ENCODE data around the gene CTBP1.
"Not testable (repeated sequence)": the region's sequence is repeated elsewhere in the genome, so short reads cannot be mapped to it uniquely, and the experiment has no call there.

CTBP1 gene

GRCh38 chr4:1237981-1238675 is 10.8 kb downstream of the CTBP1 start:
- DNase-seq (ENCODE audit: low read depth, low spot score), result no peak

GRCh38 chr4:1237261-1237660 is 11.7 kb downstream of the CTBP1 start:
- DNase-seq (ENCODE audit: low read depth, low spot score), result not testable (repeated sequence)

DNA sequence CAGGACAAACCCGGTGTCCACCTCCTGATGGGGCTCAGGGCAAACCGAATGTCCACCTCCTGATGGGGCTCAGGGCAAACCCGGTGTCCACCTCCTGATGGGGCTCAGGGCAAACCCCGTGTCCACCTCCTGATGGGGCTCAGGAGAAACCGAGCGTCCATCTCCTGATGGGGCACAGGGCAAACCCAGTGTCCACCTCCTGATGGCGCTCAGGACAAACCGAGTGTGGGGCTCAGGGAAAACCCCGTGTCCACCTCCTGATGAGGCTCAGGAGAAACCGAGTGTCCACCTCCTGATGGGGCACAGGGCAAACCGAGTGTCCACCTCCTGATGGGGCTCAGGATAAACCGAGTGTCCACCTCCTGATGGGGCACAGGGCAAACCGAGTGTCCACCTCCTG is 12.1 kb downstream of the CTBP1 start:
- not testable (repeated sequence) for DNase-seq (ENCODE audit: low read depth, low spot score)

DNA sequence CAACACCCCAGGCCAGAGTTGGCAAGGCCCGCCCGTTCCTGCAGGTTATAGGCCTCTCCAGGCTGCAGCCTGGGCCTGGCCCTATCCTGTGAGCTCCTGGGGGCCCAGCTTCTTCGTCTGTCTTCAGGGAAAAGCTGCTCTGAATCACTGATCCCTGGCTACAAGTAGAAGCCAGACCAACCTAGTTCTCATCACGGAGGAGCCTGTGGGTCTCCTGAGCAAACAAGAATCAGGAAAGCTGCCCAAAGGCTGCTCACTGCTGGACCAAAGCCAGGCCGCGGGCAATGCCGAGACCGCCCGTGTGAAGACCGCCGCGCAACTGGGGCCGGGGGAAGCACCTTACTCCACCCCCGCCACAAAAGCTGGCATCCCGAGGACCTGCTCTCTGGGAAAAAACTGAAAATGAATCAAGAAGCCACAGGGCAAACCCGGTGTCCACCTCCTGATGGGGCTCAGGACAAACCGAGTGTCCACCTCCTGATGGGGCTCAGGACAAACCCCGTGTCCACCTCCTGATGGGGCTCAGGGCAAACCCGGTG is 12.8 kb downstream of the CTBP1 start:
- no peak for DNase-seq (ENCODE audit: low read depth, low spot score)

DNA sequence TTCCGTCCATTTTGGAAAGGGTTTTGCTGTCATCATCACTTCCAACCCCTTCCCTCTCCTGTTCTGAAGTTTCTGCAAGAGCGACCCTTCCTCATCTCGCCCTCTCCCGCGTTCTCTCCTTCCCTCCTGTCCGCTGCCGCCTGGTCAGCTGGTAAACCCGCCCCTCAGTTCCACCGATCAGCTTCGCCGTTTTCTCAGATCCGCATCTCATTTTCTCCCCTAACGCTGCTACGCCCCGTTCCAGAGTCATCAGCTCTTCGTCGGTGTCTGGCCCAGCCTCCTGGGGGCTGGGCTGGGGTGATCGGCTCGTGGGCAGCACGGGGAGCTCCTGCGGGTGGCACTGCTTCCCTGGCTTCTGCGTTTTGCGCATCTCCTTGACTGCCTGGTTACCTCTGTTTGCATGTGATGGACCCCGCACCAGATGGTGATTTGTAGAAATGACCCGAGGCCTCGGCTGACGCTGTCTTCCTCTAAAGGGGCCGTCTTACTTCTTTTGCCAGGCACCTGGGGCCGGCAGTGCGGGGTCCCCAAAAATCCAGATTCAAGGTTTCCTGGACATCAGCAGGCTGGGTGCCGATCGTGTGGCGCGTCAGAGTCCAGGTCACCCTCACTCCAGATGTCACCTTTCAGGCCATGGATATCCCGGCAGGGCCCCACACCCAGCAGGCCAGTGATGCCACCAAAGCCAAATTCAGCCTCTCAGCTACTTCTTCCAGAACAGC is 13.4 kb downstream of the CTBP1 start:
- DNase-seq (ENCODE audit: low read depth, low spot score), result no peak

- DNase-seq (ENCODE audit: low read depth, low spot score), result no peak
Measured at GRCh38 chr4:1234811-1235292, 14.1 kb downstream of the CTBP1 start.

DNA sequence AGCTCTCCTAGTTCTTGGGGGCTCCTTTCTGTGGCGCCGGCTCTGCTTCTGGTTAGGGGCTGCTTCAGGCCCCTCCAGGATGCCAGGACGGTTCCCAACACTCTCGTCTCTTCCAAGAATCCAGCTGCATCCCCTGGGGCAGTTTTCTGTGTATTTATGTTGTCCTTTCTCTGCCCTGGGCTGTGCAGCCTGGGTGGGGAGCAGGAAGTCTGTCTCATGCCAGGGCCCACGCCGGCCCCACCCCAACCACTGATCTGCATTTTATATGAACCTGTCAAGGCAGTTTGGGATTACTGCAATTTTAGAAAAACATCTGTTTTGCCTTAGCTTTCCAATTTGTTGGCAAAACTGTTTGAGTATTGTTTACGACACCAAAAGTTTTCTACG is 14.6 kb downstream of the CTBP1 start:
- DNase-seq (ENCODE audit: low read depth, low spot score), result no peak

- DNase-seq (ENCODE audit: low read depth, low spot score), result no peak
Measured at GRCh38 chr4:1233641-1234308, 15.2 kb downstream of the CTBP1 start.

GRCh38 chr4:1232661-1233621 is 16.0 kb downstream of the CTBP1 start:
- DNase-seq (ENCODE audit: low read depth, low spot score), result no peak

DNA sequence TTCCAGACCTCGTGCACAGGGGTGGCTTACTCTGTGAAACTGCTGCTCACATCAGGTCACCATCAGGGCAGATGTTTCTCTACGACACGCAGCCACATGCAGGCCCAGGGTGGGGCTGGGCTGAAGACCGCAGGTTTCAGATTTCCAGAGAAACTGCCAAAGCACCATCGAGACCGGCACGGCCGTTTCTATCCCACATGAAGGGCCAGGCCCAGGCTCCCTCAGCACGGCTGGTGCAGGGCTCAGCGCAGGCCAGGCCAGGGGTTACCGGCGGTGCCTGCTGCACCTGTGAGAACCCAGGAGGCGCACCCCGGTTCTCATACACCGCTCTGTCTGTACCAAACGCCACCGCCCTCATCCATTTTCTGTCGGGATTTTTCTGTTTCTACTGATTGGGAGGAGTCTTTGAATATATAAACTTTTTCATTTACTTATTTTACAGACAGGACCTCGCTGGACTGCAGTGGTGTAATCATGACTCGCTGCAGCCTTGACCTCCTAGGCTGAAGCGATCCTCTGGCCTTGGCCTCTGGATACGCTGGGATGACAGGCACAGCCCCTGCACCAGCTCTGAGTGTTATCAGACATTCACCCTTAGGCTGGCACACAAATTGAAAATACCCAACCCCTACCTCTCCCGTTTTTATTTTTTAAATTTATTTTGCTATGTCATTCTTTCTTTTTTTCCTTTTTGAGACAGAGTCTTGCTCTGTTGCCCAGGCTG is 17.1 kb downstream of the CTBP1 start:
- DNase-seq (ENCODE audit: low read depth, low spot score), result no peak

- no peak for DNase-seq (ENCODE audit: low read depth, low spot score)
Measured at GRCh38 chr4:1230971-1231636, 17.8 kb downstream of the CTBP1 start.

- no peak for DNase-seq (ENCODE audit: low read depth, low spot score)
Measured at GRCh38 chr4:1230316-1230715, 18.6 kb downstream of the CTBP1 start.

DNA sequence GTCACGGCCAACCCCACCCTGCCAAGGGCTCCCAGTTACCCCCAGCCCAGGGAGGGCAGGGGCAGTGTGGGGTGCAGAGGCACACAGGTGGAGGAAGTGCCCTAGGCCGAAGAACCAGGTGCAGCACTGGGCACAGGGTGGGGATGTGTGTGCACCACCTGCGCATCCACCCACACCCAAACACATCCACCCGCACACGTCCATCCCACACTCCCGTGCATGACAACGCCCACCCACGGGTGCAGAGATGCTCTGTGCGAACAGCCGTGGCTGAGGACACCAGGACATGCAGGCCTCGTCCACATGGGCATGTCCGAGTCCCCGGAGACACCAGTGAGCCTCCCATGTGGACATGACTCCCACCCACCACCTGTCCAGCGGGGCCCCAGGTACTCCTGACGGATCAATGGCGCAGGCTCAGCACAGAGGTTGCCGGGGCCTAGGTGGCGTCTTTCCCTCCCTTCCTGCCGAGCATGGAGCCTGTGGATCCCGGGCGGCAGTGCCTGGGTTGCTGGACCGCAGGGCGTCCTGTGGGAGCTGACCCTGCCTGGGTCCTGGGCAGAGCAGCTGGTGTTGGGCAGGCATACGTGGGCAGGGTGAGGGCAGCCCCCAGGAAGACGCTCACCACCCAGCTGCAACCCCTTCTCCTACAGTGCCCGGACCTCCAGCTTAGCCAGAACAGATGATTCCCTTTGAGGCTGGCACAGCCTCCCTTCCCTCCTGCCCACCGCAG is 19.6 kb downstream of the CTBP1 start:
- DNase-seq (ENCODE audit: low read depth, low spot score), result no peak

DNA sequence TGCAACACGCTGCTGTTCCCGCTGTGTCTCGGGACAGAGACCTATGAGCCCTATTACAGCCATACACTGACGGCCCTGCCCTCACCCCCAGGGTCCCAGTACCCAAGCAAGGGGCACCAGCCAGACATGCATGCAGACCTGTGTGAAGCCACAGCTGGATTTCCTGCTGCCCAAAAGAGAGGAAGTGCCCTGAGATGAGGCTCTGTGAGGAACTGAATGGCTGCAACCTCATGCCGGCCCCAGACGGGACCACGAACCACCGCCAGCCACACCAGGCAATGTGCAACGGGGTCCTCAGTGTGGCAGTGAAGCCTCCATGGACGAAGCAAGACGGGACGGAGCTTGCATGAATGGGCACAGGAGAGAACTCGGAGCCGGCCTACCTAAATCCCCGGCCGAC is 21.1 kb downstream of the CTBP1 start:
- no peak for DNase-seq (ENCODE audit: low read depth, low spot score)

DNA sequence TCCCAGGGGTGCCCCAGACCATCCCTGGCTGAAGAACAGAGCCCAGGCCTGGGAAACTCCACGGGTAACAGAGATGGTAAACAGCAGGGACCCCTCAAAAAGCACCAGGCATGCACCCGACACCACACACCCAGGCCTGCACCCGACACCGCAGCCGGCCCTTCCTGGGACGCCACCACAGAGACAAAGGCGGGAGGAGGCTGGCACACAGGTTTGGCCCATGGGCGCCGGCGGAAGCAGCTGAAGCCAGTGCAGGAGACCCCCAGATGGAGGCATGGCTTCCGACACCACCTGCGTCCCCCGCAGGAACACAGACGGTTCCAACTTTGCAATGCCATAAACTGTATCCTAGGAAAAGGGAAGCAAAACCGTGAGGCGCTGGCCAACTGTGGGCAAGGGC is 22.3 kb downstream of the CTBP1 start:
- no peak for DNase-seq (ENCODE audit: low read depth, low spot score)

- DNase-seq (ENCODE audit: low read depth, low spot score), result no peak
Measured at GRCh38 chr4:1226144-1226481, 22.8 kb downstream of the CTBP1 start.

DNA sequence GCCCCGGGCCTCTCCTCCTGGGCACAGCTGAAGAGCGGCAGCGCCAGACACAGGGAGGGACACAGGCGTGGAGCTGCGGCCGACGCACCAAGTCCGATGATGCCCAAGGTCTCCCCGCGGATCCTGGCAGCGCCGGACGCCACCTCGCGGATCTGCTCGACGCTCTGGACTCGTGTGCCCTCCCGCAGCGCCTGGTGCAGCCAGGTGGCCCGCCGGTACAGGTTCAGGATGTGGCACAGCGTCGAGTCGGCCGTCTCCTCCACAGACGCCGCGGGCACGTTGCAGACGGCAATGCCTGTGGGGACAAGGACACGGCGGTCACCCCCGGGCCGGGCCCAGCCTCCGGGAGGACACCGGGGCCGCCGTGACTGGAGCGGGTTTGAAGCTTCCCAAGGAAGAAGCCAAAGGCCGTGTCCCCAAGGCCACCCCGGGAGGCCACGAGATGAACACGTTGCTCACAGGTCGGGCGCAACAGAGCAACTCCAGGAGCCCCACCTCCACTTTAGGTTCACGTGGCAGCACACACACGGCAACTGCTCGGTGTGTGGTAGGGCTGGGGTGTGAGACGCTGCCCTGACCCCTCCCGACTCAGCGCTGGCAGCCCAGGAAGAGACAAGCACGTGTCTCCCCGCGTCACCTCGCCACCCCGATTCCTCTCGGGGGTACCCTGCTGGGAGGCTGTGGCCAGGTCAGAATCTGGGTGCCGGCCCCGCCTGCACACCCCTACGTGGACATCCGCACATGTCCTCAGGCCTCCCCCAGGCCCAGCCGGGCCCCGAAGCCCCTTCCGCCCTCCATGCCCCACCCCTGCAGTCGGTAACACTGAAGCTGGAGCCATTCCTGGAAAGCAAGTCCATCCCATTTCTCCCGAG is 23.4 kb downstream of the CTBP1 start:
- DNase-seq (ENCODE audit: low read depth, low spot score), result no peak

All from iPS DF 19.7 (cell line).